ENCODE results near the gene KRT72.

DNA sequence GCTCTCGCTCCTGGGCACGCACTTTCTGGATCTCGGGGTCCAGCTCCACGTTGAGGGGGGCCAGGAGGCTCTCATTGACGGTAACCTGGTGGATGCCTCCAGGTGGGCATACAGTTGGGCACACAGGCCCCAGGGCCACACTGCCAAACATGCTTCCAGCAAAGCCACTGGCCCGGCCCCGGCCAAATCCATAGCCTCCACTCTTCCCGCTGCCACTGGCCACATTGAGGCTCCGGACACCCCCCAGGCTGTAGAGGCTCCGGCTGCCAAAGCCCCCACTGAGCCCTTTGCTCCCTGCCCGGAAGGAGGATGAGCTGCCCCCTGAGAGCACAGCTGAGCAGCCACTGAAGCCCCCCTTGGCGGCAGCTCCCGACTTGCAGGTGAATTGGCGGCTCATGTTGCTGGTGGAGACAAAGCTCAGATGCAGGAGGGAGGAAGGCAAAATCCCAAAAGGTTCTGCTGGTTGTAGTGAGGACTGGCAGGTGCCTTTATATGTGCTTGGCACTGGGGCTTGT, 48.5 kb downstream of the KRT72 start, which contains the start of gene KRT71:
- TF ChIP-seq, protein P1, sequence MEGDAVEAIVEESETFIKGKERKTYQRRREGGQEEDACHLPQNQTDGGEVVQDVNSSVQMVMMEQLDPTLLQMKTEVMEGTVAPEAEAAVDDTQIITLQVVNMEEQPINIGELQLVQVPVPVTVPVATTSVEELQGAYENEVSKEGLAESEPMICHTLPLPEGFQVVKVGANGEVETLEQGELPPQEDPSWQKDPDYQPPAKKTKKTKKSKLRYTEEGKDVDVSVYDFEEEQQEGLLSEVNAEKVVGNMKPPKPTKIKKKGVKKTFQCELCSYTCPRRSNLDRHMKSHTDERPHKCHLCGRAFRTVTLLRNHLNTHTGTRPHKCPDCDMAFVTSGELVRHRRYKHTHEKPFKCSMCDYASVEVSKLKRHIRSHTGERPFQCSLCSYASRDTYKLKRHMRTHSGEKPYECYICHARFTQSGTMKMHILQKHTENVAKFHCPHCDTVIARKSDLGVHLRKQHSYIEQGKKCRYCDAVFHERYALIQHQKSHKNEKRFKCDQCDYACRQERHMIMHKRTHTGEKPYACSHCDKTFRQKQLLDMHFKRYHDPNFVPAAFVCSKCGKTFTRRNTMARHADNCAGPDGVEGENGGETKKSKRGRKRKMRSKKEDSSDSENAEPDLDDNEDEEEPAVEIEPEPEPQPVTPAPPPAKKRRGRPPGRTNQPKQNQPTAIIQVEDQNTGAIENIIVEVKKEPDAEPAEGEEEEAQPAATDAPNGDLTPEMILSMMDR (IDR thresholded peaks at IDR 0.05; ENCODE audit: low read length) = no peak
- no peak for TF ChIP-seq EZH2 (IDR thresholded peaks at IDR 0.05; ENCODE audit: borderline replicate concordance, low read length)
